Gastroesophageal sphincter (tissue), 4 donors: ENCODE measurements around the gene PPP3CA. TPM values are rescaled to one million over a fixed set of nuclear protein-coding genes. Genes with fewer than 3 reads are reported as not detected.

Experiments used
- ATAC-seq: fragments of 150-250 bp; one replicate; pipeline ENCODE4 v1.9.1; 2016; ENCODE audit warnings: mild to moderate bottlenecking, moderate library complexity
- H3K27ac ChIP-seq, 4 donors: fragments of 200-600 bp; sonication (generic) in 3 of 4; 1 replicate in 3 of 4; 2 replicates in 1 of 4; pipeline ENCODE4 v1.5.1; 2016 to 2019
- H3K27me3 ChIP-seq: fragments of 200-600 bp; sonication (generic); one replicate; pipeline ENCODE4 v1.5.1; 2019
- H3K36me3 ChIP-seq, 2 donors: fragments of 200-600 bp; sonication (generic); one replicate each; pipeline ENCODE4 v1.5.1; 2019; ENCODE audit warnings: control low read depth in 1 of 2
- H3K4me1 ChIP-seq, 3 donors: fragments of 200-600 bp; sonication (generic); 1 replicate in 2 of 3; 2 replicates in 1 of 3; pipeline ENCODE4 v1.5.1; 2016 to 2019; ENCODE audit warnings: control low read depth in 2 of 3
- H3K4me3 ChIP-seq, 2 donors: fragments of 200-600 bp; sonication (generic); one replicate each; pipeline ENCODE4 v1.5.1; 2019; ENCODE audit warnings: mild to moderate bottlenecking in 1 of 2, moderate library complexity in 1 of 2
- H3K9me3 ChIP-seq, 3 donors: fragments of 200-600 bp; sonication (generic); one replicate each; pipeline ENCODE4 v1.5.1; 2017 to 2019; ENCODE audit warnings: control low read depth in 2 of 3
- EP300 ChIP-seq: sonication (generic); formaldehyde crosslinking; IDR thresholded peaks from one replicate; pipeline ENCODE4 v1.6.1; 2017; ENCODE audit warnings: antibody characterized with exemption, mild to moderate bottlenecking
- POLR2A ChIP-seq, 2 donors: fragments of 450-650 bp; IDR thresholded peaks; one replicate each; pipeline ENCODE4 v1.6.1; 2017; ENCODE audit warnings: antibody characterized with exemption in 2 of 2, mild to moderate bottlenecking in 2 of 2, moderate library complexity in 1 of 2
- POLR2AphosphoS5 ChIP-seq: sonication (generic); formaldehyde crosslinking; IDR thresholded peaks from one replicate; pipeline ENCODE4 v1.6.1; 2017; ENCODE audit warnings: antibody characterized with exemption
- WGBS, 2 donors: methylation state at CpG; one replicate each; pipeline ENCODE4 v1.1.5; 2018; ENCODE audit warnings: low coverage in 1 of 2; 5-methylcytosine and 5-hydroxymethylcytosine counted together
- total RNA-seq, 4 donors: library from RNA; depleted of rRNA; stranded (reverse); fragments of >200 nt; gene quantifications; one replicate each; pipeline ENCODE4 v1.1.0, GENCODE V29; 2016
- TF ChIP-seq, protein P1 (sequence below), 4 experiments: fragments of 200-600 bp in 2 of 4; fragments of 450-650 bp in 2 of 4; sonication (generic) in 1 of 4; IDR thresholded peaks; one replicate each; pipeline ENCODE4 v1.5.1; 2017 to 2019; ENCODE audit warnings: antibody characterized with exemption in 4 of 4, mild to moderate bottlenecking in 2 of 4, moderate library complexity in 2 of 4

The PPP3CA gene
- total RNA-seq, 4 donors from 2014 or later = 21.1 to 29.2 (median 24.8) TPM

DNA sequence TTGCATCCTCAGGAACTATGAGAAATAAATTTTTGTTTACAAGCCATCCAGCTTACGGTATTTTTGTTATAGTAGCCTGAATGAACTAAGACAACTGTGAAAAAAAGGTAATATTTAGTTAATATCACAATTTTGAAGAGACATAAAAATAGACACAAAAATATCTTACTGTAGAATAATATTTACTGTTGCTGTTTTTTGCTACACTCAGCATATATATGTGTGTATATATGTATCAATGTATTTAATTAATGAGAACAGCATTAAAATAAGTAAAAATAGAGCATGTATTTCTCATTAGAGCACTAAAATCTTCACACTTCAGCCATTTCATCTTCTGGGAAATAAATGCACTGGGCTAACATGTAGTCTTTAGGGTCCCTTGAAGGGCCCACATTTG lies 24.6 kb downstream of the PPP3CA start:
- H3K4me1 ChIP-seq = peaks cover 0 to 29% (median 3%) of the 10 kb centered on the region in 3 donors
- no peaks in the 10 kb centered on the region for H3K9me3 ChIP-seq
- H3K4me3 ChIP-seq = no peak overlapping the region
- no peak overlapping the region for H3K27ac ChIP-seq
- WGBS, 2 donors = 100% methylated on average over 1 of the region's 1 CpG
- no peak for TF ChIP-seq POLR2AphosphoS5
- no peak for TF ChIP-seq POLR2A (IDR thresholded peaks at IDR 0.05)
- no peak for TF ChIP-seq EP300
- TF ChIP-seq, protein P1, sequence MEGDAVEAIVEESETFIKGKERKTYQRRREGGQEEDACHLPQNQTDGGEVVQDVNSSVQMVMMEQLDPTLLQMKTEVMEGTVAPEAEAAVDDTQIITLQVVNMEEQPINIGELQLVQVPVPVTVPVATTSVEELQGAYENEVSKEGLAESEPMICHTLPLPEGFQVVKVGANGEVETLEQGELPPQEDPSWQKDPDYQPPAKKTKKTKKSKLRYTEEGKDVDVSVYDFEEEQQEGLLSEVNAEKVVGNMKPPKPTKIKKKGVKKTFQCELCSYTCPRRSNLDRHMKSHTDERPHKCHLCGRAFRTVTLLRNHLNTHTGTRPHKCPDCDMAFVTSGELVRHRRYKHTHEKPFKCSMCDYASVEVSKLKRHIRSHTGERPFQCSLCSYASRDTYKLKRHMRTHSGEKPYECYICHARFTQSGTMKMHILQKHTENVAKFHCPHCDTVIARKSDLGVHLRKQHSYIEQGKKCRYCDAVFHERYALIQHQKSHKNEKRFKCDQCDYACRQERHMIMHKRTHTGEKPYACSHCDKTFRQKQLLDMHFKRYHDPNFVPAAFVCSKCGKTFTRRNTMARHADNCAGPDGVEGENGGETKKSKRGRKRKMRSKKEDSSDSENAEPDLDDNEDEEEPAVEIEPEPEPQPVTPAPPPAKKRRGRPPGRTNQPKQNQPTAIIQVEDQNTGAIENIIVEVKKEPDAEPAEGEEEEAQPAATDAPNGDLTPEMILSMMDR (IDR thresholded peaks at IDR 0.05) = no peak
- H3K36me3 ChIP-seq = no peaks in the 10 kb centered on the region
- no peak for ATAC-seq
- H3K27me3 ChIP-seq = no peaks in the 10 kb centered on the region

DNA sequence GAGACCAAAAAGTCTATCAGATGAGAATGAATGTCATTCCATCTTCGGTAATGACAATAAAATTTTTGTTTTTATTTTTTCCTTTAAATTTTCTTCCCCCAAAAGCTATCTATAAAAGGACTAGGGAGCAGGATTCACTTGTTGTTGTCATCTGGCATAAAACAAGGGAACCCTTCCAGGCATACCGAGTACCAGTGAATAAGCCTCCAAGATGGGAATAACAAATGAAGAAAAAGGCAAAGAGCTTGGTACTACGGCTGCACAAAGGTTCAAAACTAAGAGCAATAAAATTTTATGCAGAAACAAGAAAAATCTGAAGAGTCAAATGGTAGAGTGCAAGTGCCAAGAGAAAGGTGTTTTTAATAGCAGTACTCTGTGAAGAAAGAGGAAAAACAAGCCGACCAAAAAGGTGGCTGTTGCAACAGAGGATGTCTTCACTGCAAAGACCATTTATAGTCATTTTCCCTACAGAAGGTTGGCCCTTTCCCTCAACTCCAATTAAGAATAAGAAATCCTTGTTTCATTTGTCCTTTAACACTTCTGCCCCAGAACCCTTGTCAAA lies 25.8 kb downstream of the PPP3CA start:
- Histone ChIP-seq H3K4me3 (no peak overlapping the region), H3K9me3 (no peaks in the 10 kb centered on the region), H3K4me1 (peaks cover 0 to 25% (median 3%) of the 10 kb centered on the region in 3 donors), H3K36me3 (no peaks in the 10 kb centered on the region), H3K27me3 (no peaks in the 10 kb centered on the region), H3K27ac (no peak overlapping the region)
- 38 to 50% methylated on average over 4 of the region's 4 CpGs for WGBS, 2 donors
- no peak for TF ChIP-seq POLR2A (IDR thresholded peaks at IDR 0.05)
- no peak for TF ChIP-seq EP300
- TF ChIP-seq, protein P1 (IDR thresholded peaks at IDR 0.05) = no peak
- TF ChIP-seq POLR2AphosphoS5 = no peak
- no peak for ATAC-seq

DNA sequence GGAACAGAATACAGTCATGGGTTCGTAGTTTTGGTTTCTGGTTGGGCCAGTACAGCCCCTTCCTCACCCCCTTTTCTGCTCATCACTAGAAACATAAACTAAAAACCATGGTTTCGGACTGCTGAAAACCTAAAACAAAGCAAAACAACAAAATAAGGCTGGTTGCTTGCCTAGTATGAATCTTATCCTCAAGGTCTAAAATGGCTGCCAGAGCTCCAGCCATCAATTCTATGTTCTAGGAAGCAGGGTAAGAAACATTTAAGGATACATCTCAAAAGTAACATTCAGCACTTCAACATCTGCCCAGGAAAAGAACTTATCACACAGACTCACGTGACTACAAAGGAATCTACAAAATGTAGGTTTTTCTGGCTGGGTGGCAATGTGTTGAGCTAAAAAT lies 31.5 kb downstream of the PPP3CA start:
- Histone ChIP-seq H3K9me3 (peaks cover 0 to 5% (median 0%) of the 10 kb centered on the region in 3 donors), H3K4me3 (no peak overlapping the region), H3K27me3 (no peaks in the 10 kb centered on the region), H3K36me3 (no peaks in the 10 kb centered on the region), H3K4me1 (peaks cover 0 to 8% (median 0%) of the 10 kb centered on the region in 3 donors), H3K27ac (no peak overlapping the region)
- TF ChIP-seq POLR2A (IDR thresholded peaks at IDR 0.05) (no peak), EP300 (no peak), POLR2AphosphoS5 (no peak)
- TF ChIP-seq, protein P1 (IDR thresholded peaks at IDR 0.05) = no peak
- ATAC-seq = no peak
- 91 to 100% methylated on average over 2 to 3 of the region's 3 CpGs for WGBS, 2 donors

DNA sequence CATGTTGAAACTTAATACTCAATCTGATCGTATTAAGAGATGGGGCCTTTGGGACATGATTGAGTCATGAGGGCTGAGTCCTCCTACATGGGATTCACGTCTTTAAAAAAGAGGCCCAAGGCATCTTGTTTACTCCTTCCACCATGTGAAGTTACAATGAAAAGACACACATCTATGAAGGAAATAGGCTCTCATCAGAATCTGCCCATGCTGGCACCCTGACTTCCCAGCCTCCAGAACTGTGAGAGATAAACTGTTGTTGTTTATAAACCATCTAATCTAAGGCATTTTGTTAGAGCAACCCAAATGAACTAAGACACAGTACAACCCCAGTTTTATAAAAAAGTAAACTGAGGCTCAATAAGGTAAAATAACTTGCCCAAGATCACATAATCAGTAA lies 32.3 kb downstream of the PPP3CA start:
- no peak for ATAC-seq
- Histone ChIP-seq H3K36me3 (no peaks in the 10 kb centered on the region), H3K27me3 (no peaks in the 10 kb centered on the region), H3K27ac (no peak overlapping the region), H3K4me1 (peaks cover 0 to 5% (median 0%) of the 10 kb centered on the region in 3 donors), H3K9me3 (peaks cover 0 to 5% (median 0%) of the 10 kb centered on the region in 3 donors), H3K4me3 (no peak overlapping the region)
- WGBS, 2 donors = 87% methylated on average over 2 of the region's 2 CpGs
- TF ChIP-seq, protein P1 (IDR thresholded peaks at IDR 0.05) = no peak
- no peak for TF ChIP-seq EP300
- no peak for TF ChIP-seq POLR2AphosphoS5
- TF ChIP-seq POLR2A (IDR thresholded peaks at IDR 0.05) = no peak

DNA sequence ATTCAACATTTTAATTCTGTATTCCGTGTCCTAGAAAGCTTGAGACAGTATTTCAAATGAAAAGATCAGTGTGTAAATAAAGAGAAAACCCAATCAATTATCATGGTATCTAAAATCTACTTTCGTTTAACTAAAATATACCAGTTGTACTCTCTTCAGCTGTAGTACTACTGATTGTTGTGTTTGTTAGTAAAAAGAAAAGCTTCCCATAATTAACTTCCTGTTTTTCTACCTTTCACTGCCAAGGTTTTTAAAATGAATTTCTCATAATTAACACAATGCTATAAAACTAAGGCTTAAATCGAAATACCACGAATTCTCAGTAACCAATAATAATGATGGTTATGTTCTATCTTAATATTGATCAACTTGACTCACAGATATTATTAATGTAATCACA lies 37.4 kb downstream of the PPP3CA start:
- Histone ChIP-seq H3K36me3 (no peaks in the 10 kb centered on the region), H3K9me3 (no peaks in the 10 kb centered on the region), H3K4me3 (no peak overlapping the region), H3K27me3 (no peaks in the 10 kb centered on the region), H3K4me1 (peaks cover 0 to 38% (median 3%) of the 10 kb centered on the region in 3 donors), H3K27ac (no peak overlapping the region)
- WGBS, 2 donors = 74 to 81% methylated on average over 4 of the region's 4 CpGs
- no peak for TF ChIP-seq POLR2A (IDR thresholded peaks at IDR 0.05)
- TF ChIP-seq, protein P1 (IDR thresholded peaks at IDR 0.05) = no peak
- TF ChIP-seq POLR2AphosphoS5 = no peak
- no peak for TF ChIP-seq EP300
- ATAC-seq = no peak
